ENCODE results near the gene POC1B.

The POC1B gene

GRCh38 chr12:89417246-89417977, 108.4 kb downstream of the POC1B start:
- DNase-seq = no peak

GRCh38 chr12:89416049-89416792, 109.6 kb downstream of the POC1B start:
- no peak for DNase-seq

- no peak for DNase-seq
Observed at GRCh38 chr12:89414851-89415250, 111.0 kb downstream of the POC1B start.

GRCh38 chr12:89414322-89414721, 111.5 kb downstream of the POC1B start:
- DNase-seq = no peak

- DNase-seq = no peak
Observed at GRCh38 chr12:89413234-89413633, 112.6 kb downstream of the POC1B start.

GRCh38 chr12:89412665-89413064, 113.2 kb downstream of the POC1B start:
- DNase-seq = no peak

DNA sequence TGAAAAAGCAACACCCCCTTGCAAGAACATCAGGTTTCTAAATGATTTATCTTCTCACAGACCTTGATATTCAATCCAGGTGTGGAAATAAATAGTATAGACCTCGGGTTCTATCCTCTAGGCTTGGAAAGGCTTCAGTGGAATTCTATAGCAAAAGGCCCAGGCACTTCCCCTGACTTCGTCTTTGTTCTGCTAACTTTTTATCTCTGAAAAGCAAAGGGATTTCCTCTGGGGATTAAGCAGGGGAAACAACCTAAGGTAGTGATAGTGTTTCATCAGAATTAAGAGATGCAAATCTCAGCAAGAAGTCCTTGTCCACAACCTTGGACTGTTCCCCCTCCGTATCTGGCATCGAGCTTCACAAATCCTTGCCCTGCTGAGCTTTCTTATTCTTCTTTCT, 114.0 kb downstream of the POC1B start:
- no peak for DNase-seq

DNA sequence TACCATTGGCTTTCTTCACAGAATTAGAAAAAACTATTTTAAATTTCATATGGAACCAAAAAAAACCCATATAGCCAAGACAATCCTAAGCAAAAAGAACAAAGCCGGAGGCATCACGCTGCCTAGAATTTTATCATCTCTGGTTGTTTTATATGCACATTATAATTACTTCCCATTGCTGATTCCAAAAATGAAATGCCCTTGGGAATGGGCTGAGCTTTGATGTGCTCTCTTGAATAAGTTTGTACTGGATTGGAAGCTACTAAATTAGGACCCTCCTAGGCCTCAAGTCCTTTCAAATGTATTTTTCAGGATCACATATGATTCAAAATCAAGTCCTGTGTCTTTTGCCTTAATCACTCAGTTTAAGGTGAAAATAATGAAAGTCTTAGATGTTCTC, 114.6 kb downstream of the POC1B start:
- no peak for DNase-seq

GRCh38 chr12:89405626-89406345, 120.1 kb downstream of the POC1B start:
- no peak for DNase-seq

GRCh38 chr12:89401433-89402058, 124.3 kb downstream of the POC1B start:
- DNase-seq = no peak

GRCh38 chr12:89400415-89400814, 125.4 kb downstream of the POC1B start:
- no peak for DNase-seq

GRCh38 chr12:89395712-89396111, 130.1 kb downstream of the POC1B start:
- DNase-seq = no peak

DNA sequence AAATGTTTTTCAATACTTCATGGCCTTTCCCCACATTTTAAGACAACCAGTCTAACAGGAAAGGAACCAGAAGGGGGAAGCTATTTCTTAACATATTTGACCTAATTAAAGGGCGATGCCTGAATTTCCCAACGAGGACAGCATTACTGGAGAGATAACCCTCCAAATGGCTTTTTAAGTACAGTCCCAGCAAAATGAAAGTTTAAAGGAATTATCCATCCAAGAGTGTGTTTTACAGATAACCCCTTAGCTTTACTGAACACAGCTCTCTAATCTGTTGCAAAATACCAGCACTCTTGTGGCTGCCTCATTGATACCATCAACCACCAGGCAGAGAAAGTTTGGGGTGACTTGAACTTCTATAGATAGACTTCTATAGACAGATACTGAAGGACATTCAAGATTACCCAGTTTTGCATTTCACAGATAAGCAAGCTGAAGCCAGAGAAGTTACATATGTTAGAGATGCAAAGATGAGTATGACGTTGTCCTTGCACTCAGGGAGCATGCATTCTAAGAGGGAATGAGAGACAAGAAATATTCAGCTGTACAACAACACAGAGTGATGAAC, 132.2 kb downstream of the POC1B start:
- DNase-seq = no peak

GRCh38 chr12:89392391-89392790, 133.5 kb downstream of the POC1B start:
- DNase-seq = no peak

DNA sequence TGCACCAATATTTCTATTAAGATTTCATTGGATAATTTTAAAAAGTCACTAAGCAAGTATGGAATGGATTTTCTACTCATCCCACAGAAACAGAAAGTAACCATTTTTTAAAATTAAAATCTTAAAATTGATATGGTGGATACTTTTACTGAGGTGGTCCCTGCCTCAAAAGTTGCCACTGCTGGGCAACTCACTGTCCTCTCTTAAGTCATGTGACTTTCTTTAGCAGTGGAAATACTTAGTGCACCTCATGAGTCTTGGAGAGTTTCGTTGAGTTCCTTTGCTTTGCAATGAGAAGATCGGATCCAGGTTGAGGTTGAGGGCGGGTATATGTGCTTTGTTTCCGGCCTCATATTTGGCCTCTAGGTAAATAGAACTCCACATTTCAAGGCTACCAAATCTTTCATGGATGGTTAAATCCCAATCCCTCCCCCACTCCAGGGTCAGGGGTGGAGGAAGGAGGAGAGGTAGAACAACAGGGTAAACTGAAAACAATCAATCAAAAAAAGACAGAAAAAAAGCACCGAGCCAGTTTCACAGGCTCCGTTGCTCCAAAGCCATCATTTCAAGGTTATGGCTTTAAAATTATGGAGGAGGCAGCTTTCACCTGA, 134.0 kb downstream of the POC1B start:
- DNase-seq = no peak

DNA sequence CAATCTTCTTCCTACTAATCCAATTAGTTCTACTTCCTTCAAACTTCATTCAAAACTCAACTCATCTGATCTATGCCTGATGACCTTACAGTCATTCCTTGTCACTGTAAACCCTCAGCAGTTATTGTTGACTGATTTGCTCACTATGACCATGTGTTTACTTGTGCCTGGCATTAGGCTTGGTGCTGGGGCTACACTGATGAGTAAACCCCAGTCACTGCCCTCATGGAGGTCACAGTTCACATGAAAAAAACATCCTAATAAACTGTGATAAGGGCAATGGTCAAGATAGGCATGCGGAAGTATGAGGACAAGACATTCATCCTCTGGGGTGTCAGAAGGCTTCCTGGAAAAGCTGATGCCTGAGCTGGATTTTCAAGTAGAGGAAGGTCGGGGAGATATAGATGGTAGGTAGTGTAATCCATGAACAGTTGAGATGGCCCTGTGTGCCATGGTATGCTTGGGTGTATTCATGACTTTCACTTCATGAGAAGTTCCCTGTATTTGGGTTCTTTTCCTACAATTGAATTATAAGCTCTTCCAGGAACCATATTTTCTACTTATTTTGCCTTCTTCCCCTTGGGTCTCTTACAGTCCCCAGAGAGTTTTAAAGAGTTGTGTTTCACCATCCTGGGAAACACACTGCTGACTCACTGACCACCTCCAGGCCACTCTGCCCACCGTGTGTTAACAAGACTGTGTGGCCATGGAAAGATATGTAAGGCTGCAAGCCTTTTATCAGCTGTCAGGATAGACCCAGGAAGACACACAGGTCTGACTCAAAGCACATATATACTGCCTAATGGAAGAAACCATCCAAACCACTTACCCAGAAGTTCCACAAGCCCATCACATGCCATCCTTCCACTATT, 134.8 kb downstream of the POC1B start:
- DNase-seq = peak in 1 of 2 donors; percentile 16

DNA sequence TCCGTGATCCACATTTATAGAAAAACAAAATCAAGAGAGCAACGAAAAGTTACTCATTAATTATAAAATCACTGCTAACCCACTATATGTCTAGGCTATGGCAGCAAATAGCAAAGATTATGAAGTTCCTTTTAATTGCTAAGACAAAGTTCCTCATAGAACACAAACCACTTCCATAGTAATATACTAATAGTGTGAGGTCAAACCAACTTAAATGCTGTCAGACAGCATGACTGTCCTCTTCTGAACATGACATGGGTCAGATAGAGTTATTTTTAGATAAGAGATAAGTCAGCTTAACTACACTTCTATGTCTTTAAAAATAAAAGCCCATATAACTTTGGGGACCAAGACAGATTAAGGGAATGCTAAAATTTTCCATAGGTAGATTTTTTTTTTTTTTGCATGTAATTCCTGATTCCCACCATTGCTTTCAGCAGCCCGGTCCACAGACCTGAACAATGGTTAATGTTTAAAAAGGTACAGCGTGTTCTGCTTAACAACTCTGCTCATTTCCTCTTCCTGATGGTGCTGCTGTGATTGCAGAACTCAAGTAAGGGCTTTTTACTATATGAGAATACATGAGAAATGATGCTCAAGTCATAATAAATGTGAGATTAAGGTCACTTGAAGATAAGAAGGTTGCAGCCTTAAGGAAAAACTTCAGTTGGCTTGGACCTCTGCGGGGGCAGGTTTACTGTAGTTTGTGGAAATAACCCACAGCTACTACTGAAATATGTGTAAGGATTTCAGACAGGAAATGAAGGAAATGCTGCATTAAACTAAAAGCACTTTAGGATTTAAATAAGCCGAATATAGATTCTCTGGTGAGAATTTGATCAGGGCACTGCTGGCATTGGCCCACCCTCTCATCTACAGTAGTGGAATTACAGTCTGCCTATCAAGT, 135.8 kb downstream of the POC1B start:
- DNase-seq = no peak

DNA sequence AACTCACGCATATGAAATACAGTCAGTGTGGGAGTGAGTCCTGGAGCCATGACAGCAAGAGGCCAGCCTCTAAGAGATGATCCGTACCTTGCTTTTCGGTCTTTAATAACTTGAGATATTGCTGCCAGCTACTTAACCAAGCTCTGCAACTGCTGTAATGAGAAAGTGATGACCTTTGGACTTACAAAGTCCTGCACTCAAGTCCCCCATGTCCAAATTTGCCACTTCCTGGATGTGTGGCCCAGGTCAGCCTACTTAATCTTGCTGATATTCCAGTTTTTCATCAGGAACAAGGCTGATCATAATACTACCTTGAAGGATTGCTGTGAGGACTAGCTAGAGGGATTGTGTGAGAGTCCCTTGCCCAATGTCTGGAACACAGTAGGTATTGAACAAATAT, 139.7 kb downstream of the POC1B start:
- DNase-seq = no peak

DNA sequence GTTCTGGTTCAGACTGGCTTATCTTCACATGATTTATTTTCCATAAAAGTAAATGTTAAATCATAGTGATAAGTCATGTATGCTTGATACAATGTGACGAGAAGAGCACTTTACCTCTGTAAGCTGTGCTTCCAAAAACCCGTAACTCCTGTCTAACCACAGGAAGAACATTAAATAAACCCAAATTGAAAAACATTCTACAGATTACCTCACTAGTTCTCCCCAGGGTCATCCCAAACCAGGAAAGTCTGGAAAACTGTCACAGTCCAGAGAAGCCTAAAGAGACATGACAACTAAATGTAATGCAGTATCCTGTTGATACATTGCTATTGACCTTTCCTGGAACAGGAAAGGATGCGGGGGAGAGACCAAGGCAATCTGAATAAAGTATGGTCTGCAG, 141.0 kb downstream of the POC1B start:
- no peak for DNase-seq

DNA sequence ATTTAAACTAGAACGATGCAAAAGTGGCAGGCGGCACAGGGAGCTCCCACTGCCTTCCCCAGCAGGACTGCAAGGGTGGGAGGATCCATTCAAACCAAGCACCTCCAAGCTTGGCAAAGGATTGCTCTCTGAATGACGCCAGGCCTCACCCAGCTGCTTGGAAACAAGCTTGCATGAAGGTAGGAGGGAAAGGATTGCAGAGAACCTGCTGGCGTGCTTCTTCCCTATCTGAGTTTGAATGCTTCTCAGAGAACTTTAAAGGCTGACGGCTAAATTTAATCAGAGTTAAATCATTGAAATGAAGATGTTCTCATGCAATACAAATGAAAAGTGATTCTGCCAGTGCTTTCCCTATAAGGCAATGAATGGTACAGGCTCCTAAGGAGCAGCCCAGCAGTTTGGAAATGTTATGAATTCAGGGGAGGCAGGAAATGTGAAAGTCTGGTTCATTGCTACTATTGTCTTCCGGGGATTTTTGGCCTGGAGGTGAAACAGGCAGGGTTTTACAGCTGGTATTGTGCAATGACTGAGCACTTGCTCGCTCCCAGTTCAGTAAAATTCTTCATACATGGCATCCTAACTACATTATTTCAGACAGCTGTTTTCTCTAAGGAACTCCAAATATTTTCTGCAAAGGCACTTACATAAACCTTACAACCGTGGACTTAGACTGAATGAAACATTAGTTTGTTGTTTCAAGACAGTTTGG, 141.6 kb downstream of the POC1B start:
- no peak for DNase-seq

All from CD4-positive, alpha-beta T cell treated with Interleukin-4 for 1 hour (primary cell).